HEK293 (cell line): ENCODE results near the gene SYNJ1.

ENCODE experiments used
- YY1 ChIP-seq: fragments of 450-650 bp; formaldehyde crosslinking; IDR thresholded peaks from 2 replicates; pipeline ENCODE4 v1.5.1; 2018; ENCODE audit warnings: missing biosample characterization, missing genetic modification characterization
- TF ChIP-seq, protein P1 (sequence below): fragments of 450-650 bp; formaldehyde crosslinking; IDR thresholded peaks from 2 replicates; pipeline ENCODE4 v1.5.1; 2016; ENCODE audit warnings: missing biosample characterization, missing genetic modification characterization, low read depth

DNA sequence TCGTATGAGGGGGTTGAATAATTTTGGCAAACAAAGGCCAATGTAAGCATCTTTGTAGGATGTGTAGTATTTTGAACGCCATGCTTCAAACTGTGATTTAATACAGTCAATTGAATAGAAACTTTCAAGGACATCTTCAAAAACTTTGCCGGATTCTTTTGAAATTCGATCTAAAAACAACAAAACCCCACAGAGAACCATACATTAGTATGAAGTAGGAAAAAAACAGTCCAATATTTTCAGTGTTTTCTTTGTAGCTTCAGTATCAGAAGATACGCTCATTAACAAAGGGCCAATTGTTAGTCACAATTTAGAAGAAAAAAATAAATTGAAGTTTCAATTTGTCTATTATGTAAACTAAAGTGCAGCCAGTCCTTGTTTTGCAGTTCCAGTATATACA, 20.7 kb upstream of the SYNJ1 start:
- TF ChIP-seq, protein P1, sequence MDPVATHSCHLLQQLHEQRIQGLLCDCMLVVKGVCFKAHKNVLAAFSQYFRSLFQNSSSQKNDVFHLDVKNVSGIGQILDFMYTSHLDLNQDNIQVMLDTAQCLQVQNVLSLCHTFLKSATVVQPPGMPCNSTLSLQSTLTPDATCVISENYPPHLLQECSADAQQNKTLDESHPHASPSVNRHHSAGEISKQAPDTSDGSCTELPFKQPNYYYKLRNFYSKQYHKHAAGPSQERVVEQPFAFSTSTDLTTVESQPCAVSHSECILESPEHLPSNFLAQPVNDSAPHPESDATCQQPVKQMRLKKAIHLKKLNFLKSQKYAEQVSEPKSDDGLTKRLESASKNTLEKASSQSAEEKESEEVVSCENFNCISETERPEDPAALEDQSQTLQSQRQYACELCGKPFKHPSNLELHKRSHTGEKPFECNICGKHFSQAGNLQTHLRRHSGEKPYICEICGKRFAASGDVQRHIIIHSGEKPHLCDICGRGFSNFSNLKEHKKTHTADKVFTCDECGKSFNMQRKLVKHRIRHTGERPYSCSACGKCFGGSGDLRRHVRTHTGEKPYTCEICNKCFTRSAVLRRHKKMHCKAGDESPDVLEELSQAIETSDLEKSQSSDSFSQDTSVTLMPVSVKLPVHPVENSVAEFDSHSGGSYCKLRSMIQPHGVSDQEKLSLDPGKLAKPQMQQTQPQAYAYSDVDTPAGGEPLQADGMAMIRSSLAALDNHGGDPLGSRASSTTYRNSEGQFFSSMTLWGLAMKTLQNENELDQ (tag by site-specific recombination): no peak
- no peak for TF ChIP-seq YY1
